ENCODE data around the gene MYL10.
"Not testable (repeated sequence)": the region's sequence is repeated elsewhere in the genome, so short reads cannot be mapped to it uniquely, and the experiment has no call there.

MYL10 gene

GRCh38 chr7:101657171-101657570, 28.1 kb upstream of the MYL10 start:
- no peak overlapping the region for H3K4me3 ChIP-seq (ENCODE audit: low read length)
- TF ChIP-seq CTCF (conservative IDR thresholded peaks at IDR 0.05; ENCODE audit: low read length) = no peak
- no peak for DNase-seq (ENCODE audit: low read depth)

- DNase-seq (ENCODE audit: low read depth) = no peak
- TF ChIP-seq CTCF (conservative IDR thresholded peaks at IDR 0.05; ENCODE audit: low read length) = no peak
- peak overlapping the region; percentile 31 for H3K4me3 ChIP-seq (ENCODE audit: low read length)
Measured at GRCh38 chr7:101651112-101651511, 22.0 kb upstream of the MYL10 start.

- TF ChIP-seq CTCF (conservative IDR thresholded peaks at IDR 0.05; ENCODE audit: low read length) = no peak
- no peak for DNase-seq (ENCODE audit: low read depth)
- H3K4me3 ChIP-seq (ENCODE audit: low read length) = peak overlapping the region; percentile 31
Measured at GRCh38 chr7:101650579-101651081, 21.5 kb upstream of the MYL10 start.

GRCh38 chr7:101647876-101648275, 18.8 kb upstream of the MYL10 start:
- not testable (repeated sequence) for H3K4me3 ChIP-seq (ENCODE audit: low read length); DNase-seq (ENCODE audit: low read depth)

- H3K4me3 ChIP-seq (ENCODE audit: low read length) = no peak overlapping the region
- DNase-seq (ENCODE audit: low read depth) = no peak
- no peak for TF ChIP-seq CTCF (conservative IDR thresholded peaks at IDR 0.05; ENCODE audit: low read length)
Measured at GRCh38 chr7:101645951-101646350, 16.9 kb upstream of the MYL10 start.

GRCh38 chr7:101644879-101645278, 15.8 kb upstream of the MYL10 start:
- no peak for TF ChIP-seq CTCF (conservative IDR thresholded peaks at IDR 0.05; ENCODE audit: low read length)
- no peak overlapping the region for H3K4me3 ChIP-seq (ENCODE audit: low read length)
- no peak for DNase-seq (ENCODE audit: low read depth)

DNA sequence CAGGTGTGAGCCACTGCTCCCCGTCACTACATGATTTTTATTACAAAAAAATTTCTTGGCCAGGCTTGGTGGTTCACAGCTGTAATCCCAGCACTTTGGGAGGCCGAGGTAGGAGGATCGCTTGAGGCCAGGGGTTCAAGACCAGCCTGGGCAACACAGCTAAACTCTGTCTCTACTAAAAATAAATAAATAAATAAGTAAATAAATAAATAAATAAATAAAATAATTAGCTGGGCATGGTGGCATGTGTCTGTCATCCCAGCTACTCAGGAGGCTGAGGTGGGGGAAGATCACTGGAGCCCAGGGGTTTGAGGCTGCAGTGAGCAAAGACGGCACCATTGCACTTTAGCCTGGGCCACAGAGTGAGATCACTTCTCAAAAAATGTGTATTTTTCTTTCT, 10.0 kb upstream of the MYL10 start:
- H3K4me3 ChIP-seq (ENCODE audit: low read length); DNase-seq (ENCODE audit: low read depth): not testable (repeated sequence)

DNA sequence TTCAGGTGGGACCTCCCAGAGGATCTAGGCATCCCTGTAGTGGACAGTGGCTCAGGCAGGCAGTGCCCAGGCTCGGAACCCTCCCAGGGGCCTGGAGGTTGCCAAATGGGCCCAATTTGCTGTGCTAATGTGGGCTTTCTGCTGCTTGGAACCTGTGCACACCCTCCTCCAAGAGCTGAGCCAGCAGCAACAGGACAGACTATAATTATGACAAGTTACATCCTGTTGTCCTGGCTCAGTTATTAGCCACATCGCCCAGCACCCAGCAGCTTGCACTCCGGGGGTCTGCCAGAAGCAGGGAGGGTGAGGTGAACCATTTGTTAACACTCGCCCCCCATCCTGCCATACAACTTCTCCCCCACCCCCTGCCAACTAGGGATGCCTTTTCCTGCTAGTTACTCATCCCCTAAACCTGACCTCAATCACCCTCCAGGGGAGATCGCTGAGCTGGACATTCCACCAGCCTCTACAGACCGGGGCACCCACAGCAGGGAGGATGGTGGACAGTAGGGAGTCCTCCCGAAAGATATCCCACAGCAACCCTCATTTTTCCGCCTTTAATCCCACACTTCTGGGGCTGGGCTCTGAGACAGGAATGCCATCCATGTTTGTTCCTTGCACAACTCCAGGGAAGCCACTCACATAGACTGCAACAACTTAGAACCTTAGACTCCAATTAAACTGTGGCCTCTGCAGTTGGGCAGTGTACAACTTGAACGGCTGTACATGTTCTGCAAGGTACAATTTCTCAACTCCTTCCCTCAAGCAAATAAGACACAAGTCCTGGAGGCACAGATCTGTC, 7.9 kb upstream of the MYL10 start:
- no peak for TF ChIP-seq CTCF (conservative IDR thresholded peaks at IDR 0.05; ENCODE audit: low read length)
- DNase-seq (ENCODE audit: low read depth) = no peak
- H3K4me3 ChIP-seq (ENCODE audit: low read length) = no peak overlapping the region
